ENCODE data around the gene GPR108. TPM values are rescaled to one million over a fixed set of nuclear protein-coding genes. Genes with fewer than 3 reads are reported as not detected.

GPR108 gene
- total RNA-seq, 2 experiments from 2014 or later: 63.2 to 88.3 TPM

DNA sequence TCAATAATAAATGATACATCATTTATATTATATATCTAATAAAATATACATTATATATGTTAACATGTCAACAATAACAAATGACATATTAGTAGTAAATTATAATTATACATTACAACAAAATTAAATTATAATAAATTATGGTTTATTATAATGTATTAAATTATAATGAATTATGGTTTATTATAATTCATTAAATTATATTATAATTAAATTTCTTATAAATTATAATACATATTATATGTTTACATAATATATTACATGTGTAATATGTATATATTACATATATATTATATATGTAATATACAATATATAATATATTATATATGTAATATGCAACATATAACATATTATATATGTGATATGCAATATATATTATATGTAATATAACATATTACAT, 37.4 kb downstream of the GPR108 start:
- intact Hi-C loops (cut with micrococcal nuclease; ENCODE audit: unreplicated experiment): no loop called here
- Histone ChIP-seq H3K9me3 (ENCODE audit: low read length) (peaks cover 8% of the 10 kb centered on the region; the same call in 1 of the 2 replicates), H3K4me3 (ENCODE audit: low read depth, low read length, poor library complexity, severe bottlenecking) (no peak overlapping the region), H4K20me1 (ENCODE audit: insufficient read depth, low read length) (no peaks in the 10 kb centered on the region), H3K4me1 (ENCODE audit: insufficient read depth, low read length, poor library complexity, severe bottlenecking) (no peaks in the 10 kb centered on the region), H3K36me3 (ENCODE audit: insufficient read depth, low read length) (no peaks in the 10 kb centered on the region), H2AFZ (ENCODE audit: low read length) (no peak overlapping the region), H3K9me2 (ENCODE audit: insufficient read depth, low read length) (no peaks in the 10 kb centered on the region), H3K79me2 (ENCODE audit: insufficient read depth, low read depth, low read length) (no peaks in the 10 kb centered on the region), H3K27ac (ENCODE audit: low read depth, low read length, poor library complexity, severe bottlenecking) (no peak overlapping the region), H3K4me2 (ENCODE audit: low read length) (no peak overlapping the region)
- POLR2A ChIA-PET: no interaction called here
- no TSS peak for BruUV-seq (replicated peaks)
- CTCF ChIA-PET (ENCODE audit: unreplicated experiment): no interaction called here
- no peak for DNase-seq (ENCODE audit: low spot score)
- TF ChIP-seq EZH2phosphoT487 (IDR thresholded peaks at IDR 0.05; ENCODE audit: borderline replicate concordance, low read depth, low read length): no peak
- TF ChIP-seq, protein P1, sequence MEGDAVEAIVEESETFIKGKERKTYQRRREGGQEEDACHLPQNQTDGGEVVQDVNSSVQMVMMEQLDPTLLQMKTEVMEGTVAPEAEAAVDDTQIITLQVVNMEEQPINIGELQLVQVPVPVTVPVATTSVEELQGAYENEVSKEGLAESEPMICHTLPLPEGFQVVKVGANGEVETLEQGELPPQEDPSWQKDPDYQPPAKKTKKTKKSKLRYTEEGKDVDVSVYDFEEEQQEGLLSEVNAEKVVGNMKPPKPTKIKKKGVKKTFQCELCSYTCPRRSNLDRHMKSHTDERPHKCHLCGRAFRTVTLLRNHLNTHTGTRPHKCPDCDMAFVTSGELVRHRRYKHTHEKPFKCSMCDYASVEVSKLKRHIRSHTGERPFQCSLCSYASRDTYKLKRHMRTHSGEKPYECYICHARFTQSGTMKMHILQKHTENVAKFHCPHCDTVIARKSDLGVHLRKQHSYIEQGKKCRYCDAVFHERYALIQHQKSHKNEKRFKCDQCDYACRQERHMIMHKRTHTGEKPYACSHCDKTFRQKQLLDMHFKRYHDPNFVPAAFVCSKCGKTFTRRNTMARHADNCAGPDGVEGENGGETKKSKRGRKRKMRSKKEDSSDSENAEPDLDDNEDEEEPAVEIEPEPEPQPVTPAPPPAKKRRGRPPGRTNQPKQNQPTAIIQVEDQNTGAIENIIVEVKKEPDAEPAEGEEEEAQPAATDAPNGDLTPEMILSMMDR (conservative IDR thresholded peaks at IDR 0.05; ENCODE audit: low read length): no peak

DNA sequence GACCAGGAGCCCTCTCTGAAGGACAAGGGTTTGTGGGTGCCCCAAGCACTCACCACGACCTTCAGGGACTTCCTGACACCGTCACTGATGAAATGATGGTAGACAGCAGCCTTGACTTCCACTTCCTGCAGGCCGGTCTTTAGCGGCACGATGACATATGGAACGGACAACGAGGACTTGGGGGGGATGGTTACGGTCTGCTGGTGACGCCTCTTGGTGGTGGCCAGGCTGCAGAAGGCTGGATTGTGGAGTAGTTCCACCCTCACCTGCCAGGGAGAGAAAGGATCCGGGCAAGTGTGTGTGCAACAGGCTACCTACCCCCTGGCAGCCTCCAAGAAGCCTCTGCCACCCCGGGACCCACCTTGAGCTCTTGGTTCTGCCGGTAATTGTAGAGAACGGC, 40.1 kb downstream of the GPR108 start:
- no TSS peak for BruUV-seq (replicated peaks)
- H2AFZ ChIP-seq (ENCODE audit: low read length): no peak overlapping the region
- H4K20me1 ChIP-seq (ENCODE audit: insufficient read depth, low read length): no peaks in the 10 kb centered on the region
- H3K4me2 ChIP-seq (ENCODE audit: low read length): no peak overlapping the region
- intact Hi-C loops (cut with micrococcal nuclease; ENCODE audit: unreplicated experiment): no loop called here
- no peaks in the 10 kb centered on the region for H3K4me1 ChIP-seq (ENCODE audit: insufficient read depth, low read length, poor library complexity, severe bottlenecking)
- H3K27ac ChIP-seq (ENCODE audit: low read depth, low read length, poor library complexity, severe bottlenecking): no peak overlapping the region
- no peaks in the 10 kb centered on the region for H3K9me2 ChIP-seq (ENCODE audit: insufficient read depth, low read length)
- H3K36me3 ChIP-seq (ENCODE audit: insufficient read depth, low read length): no peaks in the 10 kb centered on the region
- H3K4me3 ChIP-seq (ENCODE audit: low read depth, low read length, poor library complexity, severe bottlenecking): no peak overlapping the region
- POLR2A ChIA-PET: no interaction called here
- no peaks in the 10 kb centered on the region for H3K79me2 ChIP-seq (ENCODE audit: insufficient read depth, low read depth, low read length)
- H3K9me3 ChIP-seq (ENCODE audit: low read length): peaks cover 8% of the 10 kb centered on the region; the same call in 1 of the 2 replicates
- TF ChIP-seq EZH2phosphoT487 (IDR thresholded peaks at IDR 0.05; ENCODE audit: borderline replicate concordance, low read depth, low read length): no peak
- TF ChIP-seq, protein P1 (conservative IDR thresholded peaks at IDR 0.05; ENCODE audit: low read length): no peak
- DNase-seq (ENCODE audit: low spot score): no peak
- CTCF ChIA-PET (ENCODE audit: unreplicated experiment): no interaction called here

DNA sequence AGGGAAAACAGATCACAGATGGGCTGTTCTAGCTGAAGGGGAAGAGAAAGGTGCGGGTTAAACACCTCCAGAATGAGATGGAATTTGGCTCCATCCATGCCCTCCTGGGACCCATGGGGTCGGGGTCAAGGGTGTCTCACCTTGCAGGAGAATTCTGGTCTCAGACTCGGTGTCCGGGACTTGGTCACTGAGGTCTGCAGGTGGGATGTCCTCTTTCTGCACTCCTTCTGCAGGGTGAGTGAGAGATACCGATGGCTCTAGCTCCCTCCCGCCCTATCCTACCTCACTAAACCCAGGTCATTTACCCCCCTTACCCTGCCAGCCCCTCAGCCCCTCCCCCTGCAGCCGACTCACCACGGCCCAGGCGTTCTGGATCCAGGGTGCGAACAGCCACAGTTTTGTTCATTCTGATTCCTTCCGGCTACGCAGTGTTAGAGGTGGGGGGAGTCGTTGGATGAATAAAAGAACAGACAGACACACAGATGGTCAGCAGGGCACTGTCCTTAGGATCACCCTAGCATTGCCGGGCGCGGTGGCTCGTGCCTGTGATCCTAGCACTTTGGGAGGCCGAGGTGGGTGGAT, 41.0 kb downstream of the GPR108 start:
- Histone ChIP-seq H2AFZ (ENCODE audit: low read length) (no peak overlapping the region), H3K4me3 (ENCODE audit: low read depth, low read length, poor library complexity, severe bottlenecking) (no peak overlapping the region), H3K9me2 (ENCODE audit: insufficient read depth, low read length) (no peaks in the 10 kb centered on the region), H3K4me1 (ENCODE audit: insufficient read depth, low read length, poor library complexity, severe bottlenecking) (no peaks in the 10 kb centered on the region), H4K20me1 (ENCODE audit: insufficient read depth, low read length) (no peaks in the 10 kb centered on the region), H3K9me3 (ENCODE audit: low read length) (peaks cover 8% of the 10 kb centered on the region; the same call in 1 of the 2 replicates), H3K4me2 (ENCODE audit: low read length) (no peak overlapping the region), H3K27ac (ENCODE audit: low read depth, low read length, poor library complexity, severe bottlenecking) (no peak overlapping the region), H3K79me2 (ENCODE audit: insufficient read depth, low read depth, low read length) (no peaks in the 10 kb centered on the region), H3K36me3 (ENCODE audit: insufficient read depth, low read length) (no peaks in the 10 kb centered on the region)
- TF ChIP-seq, protein P1 (conservative IDR thresholded peaks at IDR 0.05; ENCODE audit: low read length): no peak
- no peak for TF ChIP-seq EZH2phosphoT487 (IDR thresholded peaks at IDR 0.05; ENCODE audit: borderline replicate concordance, low read depth, low read length)
- BruUV-seq (replicated peaks): no TSS peak
- DNase-seq (ENCODE audit: low spot score): no peak
- intact Hi-C loops (cut with micrococcal nuclease; ENCODE audit: unreplicated experiment): no loop called here
- ChIA-PET CTCF (ENCODE audit: unreplicated experiment) (no interaction called here), POLR2A (interaction anchor here (0.6 kb wide), 1 partner anchor 1958 kb away, joined by 3 read pairs; no protein-coding TSS in a partner anchor)
